SIG-M5 (cell line): Measurements from ENCODE around the gene TRIM56.
"Not testable (repeated sequence)": the region's sequence is repeated elsewhere in the genome, so short reads cannot be mapped to it uniquely, and the experiment has no call there.

Source experiments
- DNase-seq: peaks from one replicate; lab custom pipeline; 2025; lab: John Stamatoyannopoulos, UW

Gene TRIM56

GRCh38 chr7:101113836-101114235, 28.6 kb downstream of the TRIM56 start:
- no peak for DNase-seq

- DNase-seq, result no peak
Measured at GRCh38 chr7:101114492-101114891, 29.2 kb downstream of the TRIM56 start.

- no peak for DNase-seq
Measured at GRCh38 chr7:101115215-101115614, 29.9 kb downstream of the TRIM56 start.

GRCh38 chr7:101116898-101117297, 31.6 kb downstream of the TRIM56 start:
- no peak for DNase-seq

- DNase-seq, result no peak
Measured at GRCh38 chr7:101118856-101119255, 33.6 kb downstream of the TRIM56 start.

GRCh38 chr7:101119876-101120275, 34.6 kb downstream of the TRIM56 start:
- DNase-seq, result no peak

GRCh38 chr7:101120315-101120714, 35.0 kb downstream of the TRIM56 start:
- DNase-seq, result no peak

GRCh38 chr7:101121631-101121990, 36.3 kb downstream of the TRIM56 start:
- DNase-seq, result not testable (repeated sequence)

GRCh38 chr7:101121991-101122932, 37.0 kb downstream of the TRIM56 start:
- no peak for DNase-seq

- DNase-seq, result no peak
Measured at GRCh38 chr7:101122933-101123702, 37.8 kb downstream of the TRIM56 start.

- DNase-seq, result no peak
Measured at GRCh38 chr7:101123703-101124068, 38.4 kb downstream of the TRIM56 start.

- no peak for DNase-seq
Measured at GRCh38 chr7:101124376-101125056, 39.2 kb downstream of the TRIM56 start.

- DNase-seq, result no peak
Measured at GRCh38 chr7:101125989-101126650, 40.8 kb downstream of the TRIM56 start.

GRCh38 chr7:101126651-101127459, 41.6 kb downstream of the TRIM56 start, which contains the start of gene SERPINE1:
TSS of gene SERPINE1 (plus strand) at chr7:101127104. CDS start at chr7:101128394, 1,290 bp downstream.
- DNase-seq, result no peak

GRCh38 chr7:101127460-101128039, 42.3 kb downstream of the TRIM56 start:
- no peak for DNase-seq

GRCh38 chr7:101128040-101128834, 43.0 kb downstream of the TRIM56 start:
- no peak for DNase-seq

- DNase-seq, result no peak
Measured at GRCh38 chr7:101129603-101130117, 44.4 kb downstream of the TRIM56 start.

- DNase-seq, result not testable (repeated sequence)
Measured at GRCh38 chr7:101132626-101133600, 47.6 kb downstream of the TRIM56 start.
